ENCODE data around the gene DHX34. TPM values are rescaled to one million over a fixed set of nuclear protein-coding genes. Genes with fewer than 3 reads are reported as not detected.

DHX34 gene
- total and polyA plus RNA-seq, 9 of the 15 experiments (the other 6 are each of a cell fraction or from before 2014, with no cell fraction given) = 0.36 to 42.0 (median 15.0) TPM

- Histone ChIP-seq H3K9me1 (ENCODE audit: control insufficient read depth, insufficient read depth, low read length) (peaks cover 4% of the 10 kb centered on the region), H3K27me3 (ENCODE audit: control insufficient read depth in 2 of 2, insufficient read depth in 2 of 2, low read length in 2 of 2) (peaks cover 18 to 60% of the 10 kb centered on the region in 2 experiments; a peak in 4 of 5 replicates), H3K9ac (ENCODE audit: insufficient read depth in 1 of 2, low read depth in 2 of 2, low read length in 2 of 2) (peak overlapping the region in 1 of 2 experiments; percentile 19; a peak in 1 of 4 replicates), H3K4me2 (ENCODE audit: insufficient read depth, low read length) (no peak overlapping the region), H3K27ac (ENCODE audit: extremely low read depth, low read depth, low read length) (no peak overlapping the region), H3K4me3 (no peak overlapping the region), H3K36me3 (ENCODE audit: control insufficient read depth, insufficient read depth, low read length) (no peaks in the 10 kb centered on the region), H3K9me3 (replicated peaks; ENCODE audit: control insufficient read depth, insufficient read depth, low read depth, low read length) (no peaks in the 10 kb centered on the region), H3K79me2 (ENCODE audit: control insufficient read depth, insufficient read depth, low read length) (no peaks in the 10 kb centered on the region), H2AFZ (ENCODE audit: low read depth, low read length) (no peak overlapping the region), H3K4me1 (replicated peaks in 1 of 2; ENCODE audit: control insufficient read depth in 2 of 2, insufficient read depth in 2 of 2, low read length in 2 of 2) (peaks cover 0 to 14% of the 10 kb centered on the region in 2 experiments; a peak in 2 of 5 replicates), H4K20me1 (replicated peaks; ENCODE audit: control insufficient read depth, insufficient read depth, low read length) (peaks cover 7% of the 10 kb centered on the region)
- TF ChIP-seq ZEB2 (IDR thresholded peaks at IDR 0.05) (no peak), NUFIP1 (IDR thresholded peaks at IDR 0.05; ENCODE audit: partially characterized antibody) (no peak), ZNF143 (CRISPR knock-in tag; IDR thresholded peaks at IDR 0.05) (no peak), ADNP (tag; IDR thresholded peaks at IDR 0.05) (no peak), PCBP1 (IDR thresholded peaks at IDR 0.05; ENCODE audit: low read depth, low read length, poor library complexity, severe bottlenecking) (no peak), ESRRA (IDR thresholded peaks at IDR 0.05; ENCODE audit: borderline replicate concordance, low read depth) (no peak), ZC3H4 (CRISPR knock-in tag; IDR thresholded peaks at IDR 0.05; ENCODE audit: borderline replicate concordance) (no peak), ELK1 (CRISPR knock-in tag; IDR thresholded peaks at IDR 0.05) (no peak), ZFP30 (CRISPR knock-in tag; IDR thresholded peaks at IDR 0.05; ENCODE audit: borderline replicate concordance) (no peak), POLR3A (IDR thresholded peaks at IDR 0.05; ENCODE audit: borderline replicate concordance, extremely low read depth, insufficient read depth, insufficient read length) (no peak), ZNF280B (CRISPR knock-in tag; IDR thresholded peaks at IDR 0.05) (no peak), HDAC1 (IDR thresholded peaks at IDR 0.05) (no peak), ZNF445 (CRISPR knock-in tag; IDR thresholded peaks at IDR 0.05; ENCODE audit: low read depth) (no peak), HDAC6 (IDR thresholded peaks at IDR 0.05; ENCODE audit: low read depth, low read length) (no peak), CEBPB (tag; IDR thresholded peaks at IDR 0.05) (no peak), RNF2 (IDR thresholded peaks at IDR 0.05) (no peak), SRSF9 (IDR thresholded peaks at IDR 0.05; ENCODE audit: borderline replicate concordance, low read depth, low read length) (no peak), CTBP1 (IDR thresholded peaks at IDR 0.05; ENCODE audit: borderline replicate concordance) (no peak), STAT5A (IDR thresholded peaks at IDR 0.05; ENCODE audit: borderline replicate concordance, low read length) (no peak)
- ChIA-PET POLR2A (interaction anchor here (0.6 to 1.2 kb wide), 3 partner anchors 18 to 193 kb away, joined by 3 to 4 read pairs (median 3); partner anchors contain the start of gene DHX34), CTCF (ENCODE audit: low intra/inter-chr PET ratio) (no interaction called here)
- in situ Hi-C loops (cut with MboI) (no loop called here), intact Hi-C loops (cut with micrococcal nuclease) (no loop called here)
- DNase-seq (ENCODE audit: extremely low read depth in 1 of 4, low spot score in 3 of 4) (no peak), ATAC-seq (no peak), FAIRE-seq (no peak)
- 5% methylated on average over 16 of the region's 16 CpGs for WGBS (ENCODE audit: insufficient coverage, low coverage, missing lambda C conversion rate)
- no TSS peak for BruUV-seq (replicated peaks)
These were observed 53.4 kb downstream of the DHX34 start for GRCh38 chr19:47402504-47402903.
